Thyroid gland (tissue), 4 donors: ENCODE results near the gene SART3. TPM values are rescaled to one million over a fixed set of nuclear protein-coding genes. Genes with fewer than 3 reads are reported as not detected.

Experiments
- DNase-seq, 2 donors: peaks; one replicate each; pipeline ENCODE4 v3.0.0-alpha.2; 2019
- H3K27ac ChIP-seq, 3 donors: fragments of 200-600 bp; sonication (generic); 1 replicate in 2 of 3; 2 replicates in 1 of 3; pipeline ENCODE4 v1.5.1; 2016 to 2019; ENCODE audit warnings: mild to moderate bottlenecking in 1 of 3, moderate library complexity in 1 of 3
- H3K27me3 ChIP-seq: fragments of 200-600 bp; sonication (generic); one replicate; pipeline ENCODE4 v1.5.1; 2019
- H3K36me3 ChIP-seq, 2 donors: fragments of 200-600 bp; sonication (generic); one replicate each; pipeline ENCODE4 v1.5.1; 2016 to 2019
- H3K4me1 ChIP-seq, 2 donors: fragments of 200-600 bp; sonication (generic); one replicate each; pipeline ENCODE4 v1.5.1; 2017 to 2019
- H3K4me3 ChIP-seq, 3 donors: fragments of 200-600 bp; sonication (generic); replicated peaks in 1 of 3; 1 replicate in 2 of 3; 2 replicates in 1 of 3; pipeline ENCODE4 v1.5.1; 2016; ENCODE audit warnings: mild to moderate bottlenecking in 1 of 3
- H3K9me3 ChIP-seq: fragments of 200-600 bp; sonication (generic); one replicate; pipeline ENCODE4 v1.5.1; 2017
- POLR2A ChIP-seq, 2 donors: fragments of 450-650 bp; IDR thresholded peaks; one replicate each; pipeline ENCODE4 v1.6.1; 2017; ENCODE audit warnings: antibody characterized with exemption in 2 of 2, mild to moderate bottlenecking in 2 of 2, moderate library complexity in 1 of 2
- WGBS, 2 donors: methylation state at CpG; one replicate each; pipeline ENCODE4 v1.1.5; 2017; 5-methylcytosine and 5-hydroxymethylcytosine counted together
- intact Hi-C: fragments of 100-400 bp; cut with DNase I; formaldehyde crosslinking; loops from one replicate; pipeline ENCODE4 v1.15.1; 2023
- total RNA-seq, 4 donors: library from RNA; depleted of rRNA; stranded (reverse); fragments of >200 nt; gene quantifications; one replicate each; pipeline ENCODE4 v1.2.3, GENCODE V29; 2016
- TF ChIP-seq, protein P1 (sequence below), 6 experiments: fragments of 200-600 bp in 3 of 6; fragments of 450-650 bp in 3 of 6; sonication (generic) in 3 of 6; IDR thresholded peaks; one replicate each; pipeline ENCODE4 v1.5.1; 2016 to 2019; ENCODE audit warnings: antibody characterized with exemption in 6 of 6, mild to moderate bottlenecking in 2 of 6, inconsistent platforms in 1 of 6, moderate library complexity in 1 of 6

The SART3 gene
- total RNA-seq, 4 donors from 2014 or later = 64.2 to 117 (median 80.0) TPM

DNA sequence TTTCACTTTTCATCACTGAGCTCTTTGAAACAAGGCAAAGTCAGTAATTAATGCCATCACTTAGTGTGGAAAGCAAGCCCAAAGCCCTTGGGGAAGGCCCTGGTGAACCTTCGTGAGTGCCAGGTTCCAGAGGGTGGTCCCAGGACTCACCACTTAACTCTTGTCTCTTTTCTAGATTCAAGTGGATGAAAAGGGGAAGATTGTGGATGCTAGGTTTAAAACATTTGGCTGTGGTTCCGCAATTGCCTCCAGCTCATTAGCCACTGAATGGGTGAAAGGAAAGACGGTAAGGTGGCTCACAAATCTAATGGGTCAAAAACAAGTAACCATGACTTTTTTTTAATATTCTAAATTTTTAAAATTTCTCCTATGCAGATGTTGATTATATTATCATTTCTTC lies 4.2 kb upstream of the SART3 start:
- H3K4me1 ChIP-seq = peaks cover 15 to 37% of the 10 kb centered on the region in 2 donors
- 91 to 92% methylated on average over 3 of the region's 3 CpGs for WGBS, 2 donors

DNA sequence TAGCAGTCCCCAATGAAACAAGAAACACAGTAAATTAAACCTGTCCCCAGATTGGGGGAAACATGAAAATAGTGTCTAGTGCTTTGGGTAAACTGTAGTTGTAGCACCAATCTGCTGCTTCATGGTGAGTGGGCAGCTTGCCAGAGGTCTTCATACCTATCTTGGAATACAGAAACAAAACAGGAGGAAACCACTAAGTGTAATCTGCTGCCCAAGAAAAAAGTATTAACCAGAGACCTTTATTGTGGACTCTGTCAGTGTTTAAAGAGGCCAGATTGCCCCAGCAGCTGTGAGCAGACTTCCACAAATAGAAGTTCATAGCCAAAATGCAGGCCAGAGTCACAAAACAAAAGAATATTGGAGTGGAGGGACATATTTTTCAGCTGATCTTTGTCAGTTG lies 3.8 kb upstream of the SART3 start:
- Histone ChIP-seq H3K27me3 (no peaks in the 10 kb centered on the region), H3K4me1 (peaks cover 19 to 41% of the 10 kb centered on the region in 2 donors), H3K27ac (peak overlapping the region in 1 of 3 donors; percentile 73), H3K9me3 (no peaks in the 10 kb centered on the region), H3K36me3 (peaks cover 34 to 39% of the 10 kb centered on the region in 2 donors), H3K4me3 (no peak overlapping the region)
- no peak for TF ChIP-seq POLR2A (IDR thresholded peaks at IDR 0.05)
- TF ChIP-seq, protein P1, sequence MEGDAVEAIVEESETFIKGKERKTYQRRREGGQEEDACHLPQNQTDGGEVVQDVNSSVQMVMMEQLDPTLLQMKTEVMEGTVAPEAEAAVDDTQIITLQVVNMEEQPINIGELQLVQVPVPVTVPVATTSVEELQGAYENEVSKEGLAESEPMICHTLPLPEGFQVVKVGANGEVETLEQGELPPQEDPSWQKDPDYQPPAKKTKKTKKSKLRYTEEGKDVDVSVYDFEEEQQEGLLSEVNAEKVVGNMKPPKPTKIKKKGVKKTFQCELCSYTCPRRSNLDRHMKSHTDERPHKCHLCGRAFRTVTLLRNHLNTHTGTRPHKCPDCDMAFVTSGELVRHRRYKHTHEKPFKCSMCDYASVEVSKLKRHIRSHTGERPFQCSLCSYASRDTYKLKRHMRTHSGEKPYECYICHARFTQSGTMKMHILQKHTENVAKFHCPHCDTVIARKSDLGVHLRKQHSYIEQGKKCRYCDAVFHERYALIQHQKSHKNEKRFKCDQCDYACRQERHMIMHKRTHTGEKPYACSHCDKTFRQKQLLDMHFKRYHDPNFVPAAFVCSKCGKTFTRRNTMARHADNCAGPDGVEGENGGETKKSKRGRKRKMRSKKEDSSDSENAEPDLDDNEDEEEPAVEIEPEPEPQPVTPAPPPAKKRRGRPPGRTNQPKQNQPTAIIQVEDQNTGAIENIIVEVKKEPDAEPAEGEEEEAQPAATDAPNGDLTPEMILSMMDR (IDR thresholded peaks at IDR 0.05) = no peak
- intact Hi-C loops = loop anchor here (10.0 kb wide), 1 partner anchor 240 kb away; no protein-coding TSS in a partner anchor
- peak; percentile 35 to 41 for DNase-seq

More for the DNA sequence above, 4.2 kb upstream of the SART3 start:
- no peaks in the 10 kb centered on the region for H3K9me3 ChIP-seq
- intact Hi-C loops = loop anchor here (10.0 kb wide), 1 partner anchor 240 kb away; no protein-coding TSS in a partner anchor
- no peak for DNase-seq
- no peak for TF ChIP-seq POLR2A (IDR thresholded peaks at IDR 0.05)
- TF ChIP-seq, protein P1 (IDR thresholded peaks at IDR 0.05) = no peak
- H3K27me3 ChIP-seq = no peaks in the 10 kb centered on the region
- H3K27ac ChIP-seq = peak overlapping the region in 2 of 3 donors; percentile 42 to 73
- peaks cover 34 to 41% of the 10 kb centered on the region in 2 donors for H3K36me3 ChIP-seq
- no peak overlapping the region for H3K4me3 ChIP-seq

DNA sequence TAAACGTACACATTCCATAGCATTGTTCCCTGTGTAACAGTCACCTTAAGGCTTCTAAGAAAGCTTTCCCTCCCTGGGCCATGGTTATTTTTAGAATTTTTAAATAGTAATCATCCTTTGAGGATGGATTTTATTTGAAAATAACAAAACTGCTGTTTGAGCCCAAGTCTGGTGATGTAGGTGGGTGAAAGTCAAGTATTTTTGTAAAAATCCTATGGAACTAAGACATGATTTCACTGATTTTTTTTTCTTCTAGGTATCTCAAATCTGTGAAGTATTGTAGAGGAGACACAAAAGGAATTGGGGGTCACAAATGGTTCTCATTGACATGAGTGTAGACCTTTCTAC lies 2.8 kb upstream of the SART3 start:
- 20 to 22% methylated on average over 1 of the region's 1 CpG for WGBS, 2 donors
- Histone ChIP-seq H3K4me1 (peaks cover 27 to 47% of the 10 kb centered on the region in 2 donors), H3K9me3 (no peaks in the 10 kb centered on the region), H3K36me3 (peaks cover 27 to 30% of the 10 kb centered on the region in 2 donors), H3K4me3 (no peak overlapping the region), H3K27me3 (no peaks in the 10 kb centered on the region), H3K27ac (peak overlapping the region in 2 of 3 donors; percentile 91 to 93)
- intact Hi-C loops = loop anchor here (10.0 kb wide), 1 partner anchor 241 kb away; no protein-coding TSS in a partner anchor
- TF ChIP-seq, protein P1 (IDR thresholded peaks at IDR 0.05) = no peak
- TF ChIP-seq POLR2A (IDR thresholded peaks at IDR 0.05) = no peak
- no peak for DNase-seq

DNA sequence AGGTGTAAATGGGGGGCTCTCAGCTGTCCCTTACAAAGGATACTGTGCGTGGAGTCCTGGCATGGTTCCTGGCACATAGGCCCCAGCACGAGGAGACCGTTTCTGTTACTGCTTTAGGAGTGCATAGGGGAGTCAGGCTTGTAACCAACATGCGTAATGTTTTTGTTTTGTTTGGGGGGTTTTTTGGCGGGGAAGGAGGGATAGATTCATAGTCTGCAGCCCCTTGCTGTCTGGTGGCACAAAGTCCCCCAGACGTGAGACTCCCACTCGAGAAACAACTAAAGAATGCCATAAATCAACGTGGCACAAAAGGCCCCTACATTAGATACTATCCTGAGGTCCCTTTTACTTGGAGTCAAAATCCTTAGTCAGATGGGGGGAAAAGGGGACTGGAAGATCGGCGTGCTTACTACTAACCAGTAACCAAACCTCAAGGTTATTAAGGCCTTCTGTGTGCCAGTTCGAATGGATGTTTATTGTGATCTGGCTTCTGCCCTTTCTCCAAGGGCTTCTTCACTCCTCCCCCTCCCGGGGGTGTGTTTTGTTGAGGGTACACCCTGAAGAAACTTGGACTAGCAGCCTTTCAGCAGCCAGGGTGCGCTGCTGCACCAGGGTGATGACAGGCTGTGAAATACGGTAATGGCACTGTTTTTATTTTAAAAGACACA lies 2.3 kb upstream of the SART3 start:
- intact Hi-C loops = loop anchor here (10.0 kb wide), 1 partner anchor 242 kb away; no protein-coding TSS in a partner anchor
- TF ChIP-seq, protein P1 (IDR thresholded peaks at IDR 0.05) = peak; percentile 57 to 94 (median 82)
- TF ChIP-seq POLR2A (IDR thresholded peaks at IDR 0.05) = peak in 1 of 2 donors; percentile 53
- Histone ChIP-seq H3K4me3 (peak overlapping the region; percentile 76 to 93 (median 87)), H3K9me3 (no peaks in the 10 kb centered on the region), H3K4me1 (peaks cover 27 to 44% of the 10 kb centered on the region in 2 donors), H3K27ac (peak overlapping the region; percentile 62 to 93 (median 91)), H3K27me3 (no peaks in the 10 kb centered on the region), H3K36me3 (peaks cover 22 to 25% of the 10 kb centered on the region in 2 donors)
- DNase-seq = peak; percentile 89 to 92
- WGBS, 2 donors = 1 to 4% methylated on average over 14 of the region's 14 CpGs
